Forelimb muscle (tissue), 1 donor: ENCODE results near the gene LRRC8B. TPM values are rescaled to one million over a fixed set of nuclear protein-coding genes. Genes with fewer than 3 reads are reported as not detected.
"Not testable (repeated sequence)": the region's sequence is repeated elsewhere in the genome, so short reads cannot be mapped to it uniquely, and the experiment has no call there.

ENCODE experiments used
- DNase-seq: peaks from one replicate; pipeline ENCODE4 v3.0.0-alpha.2; 2013; ENCODE audit warnings: low read depth
- polyA plus RNA-seq: library from polyadenylated mRNA; unstranded; fragments of 120-200 nt; gene quantifications from one replicate; pipeline ENCODE4 v1.2.1, GENCODE V29; 2013; ENCODE audit not compliant: insufficient read length

LRRC8B gene
- 3.1 TPM for polyA plus RNA-seq

- peak; percentile 59 for DNase-seq
These were observed at the start of gene LRRC8B for GRCh38 chr1:89524369-89525168. Gene LRRC8B, plus strand, starts transcription at chr1:89524829. Its CDS starts 57,822 bp downstream, at chr1:89582651.

GRCh38 chr1:89475269-89475668 lies 49.4 kb upstream of the LRRC8B start:
- no peak for DNase-seq

GRCh38 chr1:89476072-89476471 lies 48.6 kb upstream of the LRRC8B start:
- no peak for DNase-seq

- DNase-seq, result peak; percentile 58
These were observed 41.4 kb upstream of the LRRC8B start for GRCh38 chr1:89483010-89483756.

- no peak for DNase-seq
These were observed 40.9 kb upstream of the LRRC8B start for GRCh38 chr1:89483757-89484077.

- no peak for DNase-seq
These were observed 40.3 kb upstream of the LRRC8B start for GRCh38 chr1:89484092-89485038.

GRCh38 chr1:89487972-89488371 lies 36.7 kb upstream of the LRRC8B start:
- DNase-seq, result no peak

GRCh38 chr1:89489047-89489729 lies 35.4 kb upstream of the LRRC8B start:
- no peak for DNase-seq

GRCh38 chr1:89490389-89490788 lies 34.2 kb upstream of the LRRC8B start:
- no peak for DNase-seq

- DNase-seq, result no peak
These were observed 25.3 kb upstream of the LRRC8B start for GRCh38 chr1:89499320-89499719.

- no peak for DNase-seq
These were observed 22.6 kb upstream of the LRRC8B start for GRCh38 chr1:89502042-89502441.

GRCh38 chr1:89502895-89503294 lies 21.7 kb upstream of the LRRC8B start:
- no peak for DNase-seq

- no peak for DNase-seq
These were observed 20.9 kb upstream of the LRRC8B start for GRCh38 chr1:89503690-89504089.

GRCh38 chr1:89510061-89510460 lies 14.6 kb upstream of the LRRC8B start:
- not testable (repeated sequence) for DNase-seq

GRCh38 chr1:89512996-89513720 lies 11.5 kb upstream of the LRRC8B start:
- no peak for DNase-seq

- DNase-seq, result no peak
These were observed 8.6 kb upstream of the LRRC8B start for GRCh38 chr1:89516055-89516454.

- DNase-seq, result peak; percentile 28
These were observed 6.4 kb upstream of the LRRC8B start for GRCh38 chr1:89518221-89518631.

GRCh38 chr1:89519779-89520358 lies 4.8 kb upstream of the LRRC8B start:
- DNase-seq, result no peak

GRCh38 chr1:89521977-89522376 lies 2.7 kb upstream of the LRRC8B start:
- DNase-seq, result not testable (repeated sequence)
